ENCODE data around the gene KLHL40. TPM values are rescaled to one million over a fixed set of nuclear protein-coding genes. Genes with fewer than 3 reads are reported as not detected.

Gene KLHL40
- polyA plus RNA-seq, 1 experiment = not detected

DNA sequence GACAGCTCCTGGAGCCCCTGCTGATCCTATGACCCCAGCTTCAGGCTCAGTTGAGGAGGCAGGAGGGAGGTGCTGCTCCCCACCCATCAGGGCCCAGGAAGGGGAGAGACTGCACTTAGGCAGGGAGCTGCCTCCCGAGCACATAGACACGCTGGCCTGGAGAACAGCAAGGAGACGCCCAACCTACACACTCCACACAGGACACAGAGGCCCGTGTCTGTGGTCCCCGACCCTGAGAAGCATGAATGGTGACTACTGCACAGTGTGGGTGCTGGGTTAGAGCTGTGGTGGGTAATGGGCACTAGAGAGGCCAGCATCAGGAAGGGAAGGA lies 18.3 kb downstream of the KLHL40 start:
- Histone ChIP-seq H3K4me3 (ENCODE audit: low read depth, low read length) (no peak overlapping the region), H3K27me3 (ENCODE audit: control insufficient read depth, insufficient read depth, low read length) (peaks cover 20% of the 10 kb centered on the region), H3K9me3 (ENCODE audit: control insufficient read depth, insufficient read depth, low read length) (no peaks in the 10 kb centered on the region), H3K27ac (ENCODE audit: low read depth, low read length) (no peak overlapping the region)
- ChIA-PET POLR2A (no interaction called here), CTCF (interaction anchor here (1.2 kb wide), 1 partner anchor 42 kb away, joined by 3 read pairs; no protein-coding TSS in a partner anchor)
- DNase-seq (ENCODE audit: low read depth, low spot score) = no peak
- TF ChIP-seq, protein P1, sequence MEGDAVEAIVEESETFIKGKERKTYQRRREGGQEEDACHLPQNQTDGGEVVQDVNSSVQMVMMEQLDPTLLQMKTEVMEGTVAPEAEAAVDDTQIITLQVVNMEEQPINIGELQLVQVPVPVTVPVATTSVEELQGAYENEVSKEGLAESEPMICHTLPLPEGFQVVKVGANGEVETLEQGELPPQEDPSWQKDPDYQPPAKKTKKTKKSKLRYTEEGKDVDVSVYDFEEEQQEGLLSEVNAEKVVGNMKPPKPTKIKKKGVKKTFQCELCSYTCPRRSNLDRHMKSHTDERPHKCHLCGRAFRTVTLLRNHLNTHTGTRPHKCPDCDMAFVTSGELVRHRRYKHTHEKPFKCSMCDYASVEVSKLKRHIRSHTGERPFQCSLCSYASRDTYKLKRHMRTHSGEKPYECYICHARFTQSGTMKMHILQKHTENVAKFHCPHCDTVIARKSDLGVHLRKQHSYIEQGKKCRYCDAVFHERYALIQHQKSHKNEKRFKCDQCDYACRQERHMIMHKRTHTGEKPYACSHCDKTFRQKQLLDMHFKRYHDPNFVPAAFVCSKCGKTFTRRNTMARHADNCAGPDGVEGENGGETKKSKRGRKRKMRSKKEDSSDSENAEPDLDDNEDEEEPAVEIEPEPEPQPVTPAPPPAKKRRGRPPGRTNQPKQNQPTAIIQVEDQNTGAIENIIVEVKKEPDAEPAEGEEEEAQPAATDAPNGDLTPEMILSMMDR (IDR thresholded peaks at IDR 0.05; ENCODE audit: low read depth, low read length) = no peak

- H3K27ac ChIP-seq (ENCODE audit: low read depth, low read length) = no peak overlapping the region
- ChIA-PET CTCF (no interaction called here), POLR2A (no interaction called here)
- no peaks in the 10 kb centered on the region for H3K9me3 ChIP-seq (ENCODE audit: control insufficient read depth, insufficient read depth, low read length)
- no peak overlapping the region for H3K4me3 ChIP-seq (ENCODE audit: low read depth, low read length)
- peaks cover 18% of the 10 kb centered on the region for H3K27me3 ChIP-seq (ENCODE audit: control insufficient read depth, insufficient read depth, low read length)
- TF ChIP-seq, protein P1 (IDR thresholded peaks at IDR 0.05; ENCODE audit: low read depth, low read length) = no peak
- no peak for DNase-seq (ENCODE audit: low read depth, low spot score)
These were observed 19.0 kb downstream of the KLHL40 start for GRCh38 chr3:42704136-42704841.

DNA sequence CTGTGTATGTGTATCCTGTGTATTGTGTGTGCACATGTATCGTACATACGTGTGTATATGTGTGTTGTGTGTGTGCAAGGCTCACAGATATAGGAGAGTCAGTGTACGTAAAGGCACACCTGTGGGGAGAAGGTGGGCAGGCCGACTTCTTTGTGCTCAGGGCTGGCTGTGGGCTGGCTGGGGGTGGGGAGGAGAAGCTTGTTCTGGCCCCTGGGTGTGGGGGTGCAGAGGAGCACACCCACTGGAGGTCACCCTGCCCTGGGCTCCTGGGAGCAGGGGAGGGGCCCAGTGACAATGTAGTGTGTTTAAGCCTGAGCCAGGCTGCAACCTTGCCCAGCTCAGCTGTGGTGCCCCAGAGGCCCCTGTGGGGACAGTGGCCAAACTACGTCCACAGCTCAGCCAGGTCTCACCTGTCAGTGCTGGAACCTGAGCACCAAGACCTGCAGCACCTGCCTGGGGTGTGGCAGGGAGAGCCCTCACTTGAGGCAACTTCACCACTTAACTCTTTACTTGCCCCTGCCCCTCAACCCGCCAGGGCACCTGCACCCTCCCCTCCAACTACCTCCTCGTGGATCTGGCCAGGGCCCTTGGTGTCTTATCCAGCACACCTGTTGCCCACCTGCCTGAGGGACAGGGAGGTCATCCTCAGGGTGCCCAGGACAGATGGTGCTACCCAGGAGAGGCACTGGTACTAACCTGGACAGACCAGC lies 19.9 kb downstream of the KLHL40 start:
- ChIA-PET CTCF (no interaction called here), POLR2A (no interaction called here)
- Histone ChIP-seq H3K27me3 (ENCODE audit: control insufficient read depth, insufficient read depth, low read length) (peaks cover 19% of the 10 kb centered on the region), H3K27ac (ENCODE audit: low read depth, low read length) (no peak overlapping the region), H3K9me3 (ENCODE audit: control insufficient read depth, insufficient read depth, low read length) (no peaks in the 10 kb centered on the region), H3K4me3 (ENCODE audit: low read depth, low read length) (no peak overlapping the region)
- DNase-seq (ENCODE audit: low read depth, low spot score) = no peak
- TF ChIP-seq, protein P1 (IDR thresholded peaks at IDR 0.05; ENCODE audit: low read depth, low read length) = no peak

- CTCF ChIA-PET = no interaction called here
- TF ChIP-seq, protein P1 (IDR thresholded peaks at IDR 0.05; ENCODE audit: low read depth, low read length) = no peak
- no peak overlapping the region for H3K27ac ChIP-seq (ENCODE audit: low read depth, low read length)
- POLR2A ChIA-PET = no interaction called here
- peaks cover 19% of the 10 kb centered on the region for H3K27me3 ChIP-seq (ENCODE audit: control insufficient read depth, insufficient read depth, low read length)
- H3K4me3 ChIP-seq (ENCODE audit: low read depth, low read length) = no peak overlapping the region
- no peaks in the 10 kb centered on the region for H3K9me3 ChIP-seq (ENCODE audit: control insufficient read depth, insufficient read depth, low read length)
- DNase-seq (ENCODE audit: low read depth, low spot score) = no peak
These were observed 20.7 kb downstream of the KLHL40 start for GRCh38 chr3:42705962-42706585.
